Mesenchymal stem cell (in vitro differentiated cells and primary cell): Measurements from ENCODE around the gene RAB27B.
A peak's percentile ranks its signal among the peaks of the same experiment; 100 is the strongest.
"Not testable (repeated sequence)": the region's sequence is repeated elsewhere in the genome, so short reads cannot be mapped to it uniquely, and the experiment has no call there.

ENCODE experiments used
- DNase-seq: peaks from one replicate; pipeline ENCODE4 v3.0.0-alpha.2; 2013
- H2AFZ ChIP-seq: one replicate; pipeline ENCODE4 v1.6.1; 2013; ENCODE audit warnings: low read depth, mild to moderate bottlenecking, control low read depth, inconsistent platforms, low read length, moderate library complexity
- H2AK5ac ChIP-seq: 2 replicates; pipeline ENCODE4 v1.6.1; 2013; ENCODE audit warnings: low read length, moderate library complexity, mild to moderate bottlenecking, inconsistent platforms; ENCODE audit not compliant: severe bottlenecking
- H2BK120ac ChIP-seq: one replicate; pipeline ENCODE4 v1.6.1; 2013; ENCODE audit warnings: low read depth, mild to moderate bottlenecking, inconsistent platforms, low read length, moderate library complexity
- H2BK12ac ChIP-seq, 2 experiments: one replicate each; pipeline ENCODE4 v1.6.1; 2013; ENCODE audit warnings: inconsistent platforms in 2 of 2, low read length in 2 of 2, mild to moderate bottlenecking in 2 of 2, moderate library complexity in 2 of 2, control low read depth in 1 of 2
- H2BK15ac ChIP-seq: one replicate; pipeline ENCODE4 v1.6.1; 2013; ENCODE audit warnings: mild to moderate bottlenecking, low read depth, inconsistent platforms; ENCODE audit not compliant: poor library complexity, severe bottlenecking
- H2BK5ac ChIP-seq: 2 replicates; pipeline ENCODE4 v1.6.1; 2013; ENCODE audit warnings: low read depth, mild to moderate bottlenecking, low read length, control low read depth, inconsistent platforms; ENCODE audit not compliant: poor library complexity, severe bottlenecking
- H3K14ac ChIP-seq, 2 experiments: one replicate each; pipeline ENCODE4 v1.6.1; 2013; ENCODE audit warnings: inconsistent platforms in 2 of 2, low read length in 2 of 2, control low read depth in 1 of 2, mild to moderate bottlenecking in 1 of 2, moderate library complexity in 1 of 2
- H3K18ac ChIP-seq, 2 experiments: one replicate each; pipeline ENCODE4 v1.6.1; 2013; ENCODE audit warnings: inconsistent platforms in 2 of 2, low read length in 2 of 2, control low read depth in 1 of 2, low read depth in 1 of 2, mild to moderate bottlenecking in 1 of 2
- H3K23ac ChIP-seq, 2 experiments: one replicate each; pipeline ENCODE4 v1.6.1; 2013; ENCODE audit warnings: inconsistent platforms in 2 of 2, low read length in 2 of 2, mild to moderate bottlenecking in 2 of 2, moderate library complexity in 2 of 2, control low read depth in 1 of 2
- H3K27ac ChIP-seq: 2 replicates; pipeline ENCODE4 v1.5.1; 2013; ENCODE audit warnings: mild to moderate bottlenecking, moderate library complexity, low read length, control low read depth, inconsistent platforms; ENCODE audit not compliant: poor library complexity, severe bottlenecking
- H3K27me3 ChIP-seq, 2 experiments: 2 replicates each; pipeline versions ENCODE4 v1.6.1 to v1.7.0; 2013; ENCODE audit warnings: low read length in 2 of 2, mild to moderate bottlenecking in 2 of 2, moderate library complexity in 2 of 2, control low read depth in 1 of 2, inconsistent platforms in 1 of 2; ENCODE audit not compliant: control insufficient read depth in 1 of 2, insufficient read depth in 1 of 2
- H3K36me3 ChIP-seq, 2 experiments: 2 replicates each; pipeline versions ENCODE4 v1.6.1 to v1.7.0; 2013; ENCODE audit warnings: low read length in 2 of 2, control low read depth in 1 of 2, inconsistent platforms in 1 of 2, low read depth in 1 of 2, mild to moderate bottlenecking in 1 of 2; ENCODE audit not compliant: insufficient read depth in 2 of 2, control insufficient read depth in 1 of 2
- H3K4ac ChIP-seq, 2 experiments: one replicate each; pipeline ENCODE4 v1.6.1; 2013; ENCODE audit warnings: inconsistent platforms in 2 of 2, low read length in 2 of 2, mild to moderate bottlenecking in 2 of 2, moderate library complexity in 2 of 2, control low read depth in 1 of 2, low read depth in 1 of 2
- H3K4me1 ChIP-seq: 2 replicates; pipeline ENCODE4 v1.6.1; 2013; ENCODE audit warnings: low read depth, low read length, control low read depth; ENCODE audit not compliant: control insufficient read depth, insufficient read depth
- H3K4me2 ChIP-seq: 2 replicates; pipeline ENCODE4 v1.6.1; 2013; ENCODE audit warnings: low read length, mild to moderate bottlenecking, inconsistent platforms; ENCODE audit not compliant: poor library complexity, severe bottlenecking
- H3K4me3 ChIP-seq, 2 experiments: 2 replicates each; pipeline versions ENCODE4 v1.5.1 to v1.7.0; 2013; ENCODE audit warnings: low read length in 2 of 2, mild to moderate bottlenecking in 2 of 2, control low read depth in 1 of 2, low read depth in 1 of 2; ENCODE audit not compliant: insufficient read depth in 1 of 2
- H3K79me1 ChIP-seq: replicated peaks from 2 replicates; pipeline ENCODE4 v1.6.1; 2013; ENCODE audit warnings: mild to moderate bottlenecking, control low read depth, low read length, inconsistent platforms; ENCODE audit not compliant: poor library complexity, severe bottlenecking
- H3K9ac ChIP-seq: 2 replicates; pipeline ENCODE4 v1.7.0; 2013; ENCODE audit warnings: mild to moderate bottlenecking, low read length, moderate library complexity
- H3K9me3 ChIP-seq: 2 replicates; pipeline ENCODE4 v1.7.0; 2013; ENCODE audit warnings: mild to moderate bottlenecking, low read length; ENCODE audit not compliant: control insufficient read depth
- H4K8ac ChIP-seq: one replicate; pipeline ENCODE4 v1.6.1; 2013; ENCODE audit warnings: inconsistent platforms, mild to moderate bottlenecking, low read length, moderate library complexity
- H4K91ac ChIP-seq: one replicate; pipeline ENCODE4 v1.6.1; 2013; ENCODE audit warnings: mild to moderate bottlenecking, low read length, inconsistent platforms
- WGBS: methylation state at CpG from one replicate; pipeline ENCODE4 v1.1.7; 2013; ENCODE audit warnings: mixed read lengths; 5-methylcytosine and 5-hydroxymethylcytosine counted together

Gene RAB27B

DNA sequence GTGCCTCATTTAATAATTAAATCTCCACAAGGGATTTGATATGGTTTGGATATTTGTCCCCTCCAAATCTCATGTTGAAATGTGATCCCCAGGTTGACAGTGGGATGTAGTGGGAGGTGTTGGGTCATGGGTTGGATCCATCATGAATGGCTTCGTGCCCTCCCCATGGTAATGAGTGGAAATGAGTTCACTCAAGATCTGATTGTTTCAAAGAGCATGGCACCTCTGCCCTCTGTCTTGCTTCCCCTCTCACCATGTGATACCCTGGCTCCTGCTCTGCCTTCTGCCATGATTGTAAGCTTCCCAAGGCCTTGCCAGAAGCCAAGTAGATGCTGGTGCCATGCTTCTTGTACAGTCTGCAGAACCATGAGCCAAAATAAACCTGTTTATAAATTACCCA is 15.0 kb upstream of the RAB27B start:
- no peaks in the 10 kb centered on the region for H3K36me3 ChIP-seq
- H3K4me3 ChIP-seq: no peak overlapping the region
- no peaks in the 10 kb centered on the region for H3K9me3 ChIP-seq
- H4K91ac ChIP-seq: peak overlapping the region; percentile 90
- H3K9ac ChIP-seq: no peak overlapping the region
- no peaks in the 10 kb centered on the region for H3K4me1 ChIP-seq
- peak overlapping the region; percentile 88 for H4K8ac ChIP-seq
- no peak overlapping the region for H3K23ac ChIP-seq
- H2BK5ac ChIP-seq: no peak overlapping the region
- no peaks in the 10 kb centered on the region for H3K79me1 ChIP-seq
- no peak for DNase-seq
- H3K18ac ChIP-seq: peak overlapping the region; percentile 75 to 91
- no peak overlapping the region for H2AFZ ChIP-seq
- H3K4ac ChIP-seq: no peak overlapping the region
- peak overlapping the region; percentile 90 for H2BK15ac ChIP-seq
- no peaks in the 10 kb centered on the region for H3K27me3 ChIP-seq
- WGBS: 100% methylated on average over 1 of the region's 1 CpG
- no peak overlapping the region for H2BK120ac ChIP-seq
- H3K4me2 ChIP-seq: no peak overlapping the region
- H2AK5ac ChIP-seq: no peak overlapping the region
- no peak overlapping the region for H3K27ac ChIP-seq
- H3K14ac ChIP-seq: no peak overlapping the region
- peak overlapping the region; percentile 59 to 95 for H2BK12ac ChIP-seq

DNA sequence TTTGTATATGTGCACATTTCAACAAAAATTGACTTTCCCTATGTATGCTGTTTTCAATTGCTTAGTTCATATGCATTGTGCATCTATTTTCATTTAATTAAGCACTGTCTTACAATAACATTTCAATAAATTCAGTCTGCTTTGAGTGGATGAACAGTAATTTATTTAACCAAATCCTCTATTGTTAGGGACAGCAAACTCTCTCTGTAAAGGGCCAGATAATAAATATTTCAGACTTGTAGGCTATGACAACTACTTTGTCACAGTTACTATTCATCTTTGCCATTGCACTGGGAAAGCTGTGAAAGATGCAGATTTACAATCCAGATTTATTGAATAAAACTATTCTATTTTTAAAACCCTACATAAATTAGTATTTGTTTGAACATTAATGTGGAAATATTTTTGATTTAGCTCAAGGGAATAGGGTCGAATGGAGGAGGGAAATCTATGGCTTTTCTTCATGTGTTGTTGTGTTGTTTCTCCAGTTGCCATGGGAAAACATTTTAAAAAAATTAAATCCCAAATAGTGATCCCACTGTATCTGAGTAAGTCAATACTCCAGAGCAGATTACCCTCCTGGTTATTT is 14.2 kb upstream of the RAB27B start:
- Histone ChIP-seq H3K4ac (no peak overlapping the region), H2BK12ac (no peak overlapping the region), H3K23ac (no peak overlapping the region), H3K27me3 (no peaks in the 10 kb centered on the region), H3K9ac (no peak overlapping the region), H3K14ac (no peak overlapping the region), H2AFZ (no peak overlapping the region), H3K4me2 (no peak overlapping the region), H4K8ac (no peak overlapping the region), H2AK5ac (no peak overlapping the region), H2BK15ac (no peak overlapping the region), H3K18ac (no peak overlapping the region), H2BK120ac (no peak overlapping the region), H3K27ac (no peak overlapping the region), H3K79me1 (no peaks in the 10 kb centered on the region), H3K4me1 (no peaks in the 10 kb centered on the region), H2BK5ac (no peak overlapping the region), H3K9me3 (no peaks in the 10 kb centered on the region), H4K91ac (no peak overlapping the region), H3K4me3 (no peak overlapping the region), H3K36me3 (no peaks in the 10 kb centered on the region)
- no peak for DNase-seq
- 50% methylated on average over 1 of the region's 1 CpG for WGBS

DNA sequence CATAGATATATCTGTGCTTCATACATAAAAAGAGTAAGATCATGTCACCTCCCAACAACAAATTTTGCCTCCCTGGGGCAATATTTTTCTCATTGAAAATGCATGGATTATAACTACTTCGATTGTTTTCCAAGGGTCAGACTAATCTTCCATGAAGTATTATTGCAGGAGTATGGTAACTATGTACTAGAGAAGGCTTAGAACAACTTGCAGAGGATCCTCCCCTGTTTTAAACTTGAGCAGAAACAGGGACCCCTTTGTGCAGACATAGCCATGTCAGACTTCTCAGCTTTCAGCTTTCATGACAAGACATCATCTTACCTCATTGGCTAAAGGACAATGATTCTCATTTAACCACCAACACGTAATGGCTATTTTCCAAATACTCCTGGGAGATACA is 13.2 kb upstream of the RAB27B start:
- Histone ChIP-seq H2AK5ac (no peak overlapping the region), H2BK15ac (no peak overlapping the region), H3K4me3 (no peak overlapping the region), H3K36me3 (no peaks in the 10 kb centered on the region), H4K91ac (no peak overlapping the region), H3K79me1 (no peaks in the 10 kb centered on the region), H4K8ac (no peak overlapping the region), H3K4me1 (no peaks in the 10 kb centered on the region), H3K14ac (no peak overlapping the region), H3K18ac (peak overlapping the region in 1 of 2 experiments; percentile 40), H3K4ac (no peak overlapping the region), H3K27me3 (no peaks in the 10 kb centered on the region), H3K23ac (no peak overlapping the region), H2BK120ac (no peak overlapping the region), H3K4me2 (no peak overlapping the region), H3K27ac (no peak overlapping the region), H3K9ac (no peak overlapping the region), H2BK5ac (no peak overlapping the region), H3K9me3 (no peaks in the 10 kb centered on the region), H2AFZ (no peak overlapping the region), H2BK12ac (peak overlapping the region in 1 of 2 experiments; percentile 52)
- 94% methylated on average over 2 of the region's 2 CpGs for WGBS
- no peak for DNase-seq

DNA sequence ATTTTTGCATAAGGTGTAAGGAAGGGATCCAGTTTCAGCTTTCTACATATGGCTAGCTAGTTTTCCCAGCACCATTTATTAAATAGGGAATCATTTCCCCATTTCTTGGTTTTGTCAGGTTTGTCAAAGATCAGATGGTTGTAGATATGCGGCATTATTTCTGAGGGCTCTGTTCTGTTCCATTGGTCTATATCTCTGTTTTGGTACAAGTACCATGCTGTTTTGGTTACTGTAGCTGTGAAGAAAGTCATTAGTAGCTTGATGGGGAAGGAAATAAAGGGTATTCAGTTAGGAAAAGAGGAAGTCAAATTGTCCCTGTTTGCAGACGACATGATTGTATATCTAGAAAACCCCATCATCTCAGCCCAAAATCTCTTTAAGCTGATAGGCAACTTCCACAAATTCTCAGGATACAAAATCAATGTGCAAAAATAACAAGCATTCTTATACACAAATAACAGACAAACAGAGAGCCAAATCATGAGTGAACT is 7.4 kb upstream of the RAB27B start:
- not testable (repeated sequence) for H3K4ac ChIP-seq, H3K18ac ChIP-seq, H2BK15ac ChIP-seq, H3K23ac ChIP-seq, H3K14ac ChIP-seq, DNase-seq, H2AFZ ChIP-seq, H3K27ac ChIP-seq, H3K4me3 ChIP-seq, H2BK120ac ChIP-seq, H2AK5ac ChIP-seq, H2BK12ac ChIP-seq, H3K9me3 ChIP-seq, H4K91ac ChIP-seq, H3K4me1 ChIP-seq, H3K36me3 ChIP-seq, H4K8ac ChIP-seq, H3K27me3 ChIP-seq, H3K9ac ChIP-seq, H3K4me2 ChIP-seq, H3K79me1 ChIP-seq, H2BK5ac ChIP-seq
- 100% methylated on average over 2 of the region's 2 CpGs for WGBS
